K562 (cell line): ENCODE data around the gene GJA4. TPM values are rescaled to one million over a fixed set of nuclear protein-coding genes. Genes with fewer than 3 reads are reported as not detected.

Source experiments
- ATAC-seq: fragments of 200-7000 bp; cut with Tn5 transposase; 3 replicates; pipeline ENCODE4 v1.9.1; 2020; ENCODE audit warnings: moderate library complexity
- BruUV-seq: library from RNA; stranded (reverse); fragments of 400-500 nt; replicated peaks from 2 replicates; lab custom pipeline; 2021; lab: Mats Ljungman, UMichigan
- CTCF ChIA-PET: fragments of 300-600 bp; formaldehyde crosslinking; extraction: SDS; loops from one replicate; lab custom pipeline; 2021; ENCODE audit warnings: low intra/inter-chr PET ratio; lab: Yijun Ruan, JAX
- POLR2A ChIA-PET: fragments of 300-600, 350-650 bp; sonication (Branson Sonifier 250); formaldehyde crosslinking; extraction: SDS; loops from one replicate; lab custom pipeline; 2021; ENCODE audit warnings: antibody characterized with exemption, inconsistent platforms; lab: Yijun Ruan, JAX
- DNase-seq, 4 experiments: peaks; one replicate each; pipeline versions ENCODE4 v3.0.0 to v3.0.0-alpha.2; 2011 to 2018; ENCODE audit warnings: low spot score in 3 of 4, mixed read lengths in 3 of 4; ENCODE audit errors: extremely low read depth in 1 of 4
- FAIRE-seq: peaks from 2 replicates; lab custom pipeline; 2011; peaks lifted over from hg19 to GRCh38; lab: Jason Lieb, UNC
- H2AFZ ChIP-seq: 2 replicates; pipeline ENCODE4 v1.6.0; 2011; ENCODE audit warnings: low read depth, low read length, control low read depth, inconsistent platforms
- H3K27ac ChIP-seq: fragments of 200-600 bp; 3 replicates; pipeline ENCODE4 v1.8.0; 2011; ENCODE audit warnings: low read depth, mild to moderate bottlenecking, control low read depth, inconsistent platforms, low read length, moderate library complexity, mixed read lengths; ENCODE audit errors: extremely low read depth
- H3K27me3 ChIP-seq, 2 experiments: fragments of 300-600 bp in 1 of 2; 2 replicates in 1 of 2; 3 replicates in 1 of 2; pipeline versions ENCODE4 v1.6.0 to v1.8.0; 2011; ENCODE audit warnings: inconsistent platforms in 2 of 2, low read length in 2 of 2, mild to moderate bottlenecking in 1 of 2, mixed read lengths in 1 of 2, moderate library complexity in 1 of 2; ENCODE audit not compliant: control insufficient read depth in 2 of 2, insufficient read depth in 2 of 2
- H3K36me3 ChIP-seq: fragments of 300-600 bp; 3 replicates; pipeline ENCODE4 v1.8.0; 2011; ENCODE audit warnings: mild to moderate bottlenecking, low read length, inconsistent platforms; ENCODE audit not compliant: control insufficient read depth, insufficient read depth
- H3K4me1 ChIP-seq, 2 experiments: fragments of 200-600 bp in 1 of 2; replicated peaks in 1 of 2; 2 replicates in 1 of 2; 3 replicates in 1 of 2; pipeline versions ENCODE4 v1.5.1 to v1.8.0; 2011; ENCODE audit warnings: inconsistent platforms in 2 of 2, low read length in 2 of 2, mild to moderate bottlenecking in 1 of 2, mixed read lengths in 1 of 2, moderate library complexity in 1 of 2; ENCODE audit not compliant: control insufficient read depth in 2 of 2, insufficient read depth in 2 of 2
- H3K4me2 ChIP-seq: 2 replicates; pipeline ENCODE4 v1.6.1; 2011; ENCODE audit warnings: low read length, control low read depth, inconsistent platforms, mixed read lengths; ENCODE audit not compliant: insufficient read depth
- H3K4me3 ChIP-seq: fragments of 200-600 bp; sonication (generic), shearing (Covaris generic); 2 replicates; pipeline ENCODE4 v1.5.1; 2016; ENCODE audit warnings: control low read depth, inconsistent platforms
- H3K79me2 ChIP-seq: fragments of 200-600 bp; 3 replicates; pipeline ENCODE4 v1.8.0; 2011; ENCODE audit warnings: low read length, inconsistent platforms; ENCODE audit not compliant: control insufficient read depth, insufficient read depth
- H3K9ac ChIP-seq, 2 experiments: 2 replicates each; pipeline versions ENCODE4 v1.6.0 to v1.6.1; 2011; ENCODE audit warnings: low read depth in 2 of 2, low read length in 2 of 2, control low read depth in 1 of 2, inconsistent platforms in 1 of 2, mild to moderate bottlenecking in 1 of 2, mixed read lengths in 1 of 2; ENCODE audit not compliant: insufficient read depth in 1 of 2
- H3K9me1 ChIP-seq: one replicate; pipeline ENCODE4 v1.6.0; 2011; ENCODE audit warnings: inconsistent platforms, mild to moderate bottlenecking, low read length, moderate library complexity; ENCODE audit not compliant: control insufficient read depth, insufficient read depth
- H3K9me3 ChIP-seq: replicated peaks from 2 replicates; pipeline ENCODE4 v1.5.1; 2011; ENCODE audit warnings: low read depth, low read length, inconsistent platforms; ENCODE audit not compliant: control insufficient read depth, insufficient read depth
- H4K20me1 ChIP-seq: replicated peaks from 2 replicates; pipeline ENCODE4 v1.6.1; 2011; ENCODE audit warnings: low read length, inconsistent platforms, mixed read lengths; ENCODE audit not compliant: control insufficient read depth, insufficient read depth
- ARID3A ChIP-seq: IDR thresholded peaks from 2 replicates; pipeline ENCODE4 v1.6.1; 2012; ENCODE audit warnings: low read depth, low read length, improper control_type of control experiment, borderline replicate concordance
- ARID4B ChIP-seq: sonication (generic); formaldehyde crosslinking; IDR thresholded peaks from 2 replicates; pipeline ENCODE4 v1.8.0; 2022; ENCODE audit warnings: mild to moderate bottlenecking, missing genetic modification reagents
- CREB1 ChIP-seq, 2 experiments: sonication (generic) in 1 of 2; formaldehyde crosslinking in 1 of 2; IDR thresholded peaks; 2 replicates each; pipeline versions ENCODE4 v1.6.1 to v1.8.0; 2012 to 2022; ENCODE audit warnings: inconsistent platforms in 1 of 2, mild to moderate bottlenecking in 1 of 2, missing genetic modification reagents in 1 of 2, moderate library complexity in 1 of 2
- CTCFL ChIP-seq: IDR thresholded peaks from 2 replicates; pipeline ENCODE4 v1.6.1; 2011; ENCODE audit warnings: borderline replicate concordance, low read depth, mild to moderate bottlenecking, moderate library complexity, low read length; ENCODE audit not compliant: insufficient read depth, poor library complexity, severe bottlenecking
- EHMT2 ChIP-seq: fragments of 450-650 bp; IDR thresholded peaks from 2 replicates; pipeline ENCODE4 v1.6.1; 2018; ENCODE audit warnings: antibody characterized with exemption
- HDAC8 ChIP-seq: fragments of 450-650 bp; IDR thresholded peaks from 2 replicates; pipeline ENCODE4 v1.6.1; 2016; ENCODE audit warnings: mild to moderate bottlenecking, missing genetic modification characterization, moderate library complexity, missing compliant biosample characterization
- KLF13 ChIP-seq: fragments of 450-650 bp; IDR thresholded peaks from 2 replicates; pipeline ENCODE4 v1.6.1; 2016; ENCODE audit warnings: missing genetic modification characterization, low read depth, mild to moderate bottlenecking, missing compliant biosample characterization, moderate library complexity, borderline replicate concordance
- LEF1 ChIP-seq: fragments of 450-650 bp; IDR thresholded peaks from 2 replicates; pipeline ENCODE4 v1.6.1; 2016; ENCODE audit warnings: mild to moderate bottlenecking
- MEF2A ChIP-seq: IDR thresholded peaks from 2 replicates; pipeline ENCODE4 v1.6.1; 2011; ENCODE audit warnings: low read depth, mild to moderate bottlenecking, low read length, moderate library complexity; ENCODE audit not compliant: control insufficient read depth
- SP2 ChIP-seq: IDR thresholded peaks from 2 replicates; pipeline ENCODE4 v1.6.1; 2011; ENCODE audit warnings: mild to moderate bottlenecking, low read depth, low read length, moderate library complexity; ENCODE audit not compliant: poor library complexity, severe bottlenecking; ENCODE audit errors: extremely low read depth
- SRF ChIP-seq, 2 experiments: fragments of 250-450, 450-650 bp in 1 of 2; sonication (Bioruptor Pico) in 1 of 2; sonication (generic) in 1 of 2; formaldehyde crosslinking; IDR thresholded peaks; 2 replicates each; pipeline versions ENCODE4 v1.5.0 to v1.5.1; 2020 to 2022; ENCODE audit warnings: mild to moderate bottlenecking in 1 of 2, missing genetic modification reagents in 1 of 2
- ZKSCAN1 ChIP-seq: fragments of 150-350 bp; IDR thresholded peaks from 2 replicates; pipeline ENCODE4 v1.6.1; 2016; ENCODE audit warnings: low read depth, low read length
- ZNF184 ChIP-seq: sonication (generic); formaldehyde crosslinking; IDR thresholded peaks from 2 replicates; pipeline ENCODE4 v1.5.0; 2020; ENCODE audit warnings: missing genetic modification reagents
- ZNF253 ChIP-seq: fragments of 250-450 bp; sonication (Bioruptor Pico); conservative IDR thresholded peaks from 2 replicates; pipeline ENCODE4 v1.6.1; 2021; ENCODE audit warnings: mild to moderate bottlenecking
- ZNF707 ChIP-seq: fragments of 250-450 bp; sonication (Bioruptor Pico); conservative IDR thresholded peaks from 2 replicates; pipeline ENCODE4 v1.8.0; 2022; ENCODE audit warnings: inconsistent platforms, mild to moderate bottlenecking, moderate library complexity
- WGBS: fragments of 100-300 bp; shearing (Covaris generic); methylation state at CpG from one replicate; pipeline ENCODE4 v1.1.6; 2016; ENCODE audit warnings: low coverage, mixed read lengths; ENCODE audit not compliant: insufficient coverage; ENCODE audit errors: missing lambda C conversion rate; 5-methylcytosine and 5-hydroxymethylcytosine counted together
- in situ Hi-C: fragments of 300-500 bp; cut with MboI; formaldehyde crosslinking; loops from 4 replicates; pipeline ENCODE4 v1.15.0; 2018; ENCODE audit warnings: inconsistent platforms, mixed read lengths
- intact Hi-C: fragments of 100-400 bp; cut with micrococcal nuclease; formaldehyde crosslinking; loops from 2 replicates; pipeline ENCODE4 v1.14.2; 2022
- polyA plus RNA-seq, 8 experiments: library from polyadenylated mRNA; depleted of rRNA in 4 of 8; stranded (reverse) in 5 of 8; unstranded in 3 of 8; fragments of >200 nt; fragmentation: Nextera tagmentation in 2 of 8; fragmentation: Illumina TruSeq in 1 of 8; extraction: Ambion mirVana in 2 of 8; extraction: Trizol in 1 of 8; gene quantifications; 2 replicates each; pipeline versions ENCODE4 v1.2.1 to v1.2.3, GENCODE V29; 2011 to 2014; ENCODE audit warnings: inconsistent platforms in 1 of 8, missing spikeins in 1 of 8
- total RNA-seq, 7 experiments: library from RNA; depleted of rRNA in 6 of 7; stranded (reverse); fragments of >200 nt in 6 of 7; fragmentation: Illumina TruSeq in 2 of 7; extraction: Trizol in 2 of 7; gene quantifications; 2 replicates each; pipeline versions ENCODE4 v1.2.1 to v1.2.3, GENCODE V29; 2011 to 2021; ENCODE audit warnings: low replicate concordance in 1 of 7

GJA4 gene
- total and polyA plus RNA-seq, 9 of the 15 experiments (the other 6 are each of a cell fraction or from before 2014, with no cell fraction given) = 0.16 to 0.24 TPM; not detected in 7

GRCh38 chr1:34747638-34747941, 45.2 kb upstream of the GJA4 start:
- BruUV-seq = no TSS peak
- ATAC-seq (no peak), FAIRE-seq (no peak), DNase-seq (no peak)
- Histone ChIP-seq H2AFZ (no peak overlapping the region), H3K79me2 (no peaks in the 10 kb centered on the region), H4K20me1 (peaks cover 11% of the 10 kb centered on the region; the same call in 1 of the 2 replicates), H3K9me1 (no peaks in the 10 kb centered on the region), H3K27ac (no peak overlapping the region), H3K9me3 (no peaks in the 10 kb centered on the region), H3K4me1 (no peaks in the 10 kb centered on the region), H3K4me2 (no peak overlapping the region), H3K36me3 (no peaks in the 10 kb centered on the region), H3K4me3 (no peak overlapping the region), H3K27me3 (peaks cover 6 to 15% of the 10 kb centered on the region in 2 experiments; a peak in 2 of 5 replicates), H3K9ac (no peak overlapping the region)
- in situ Hi-C loops (loop anchor here (10.0 kb wide), 1 partner anchor 1113 kb away; no protein-coding TSS in a partner anchor), intact Hi-C loops (no loop called here)
- 0% methylated on average over 4 of the region's 6 CpGs for WGBS
- CTCF ChIA-PET = no interaction called here
- POLR2A ChIA-PET = no interaction called here
- TF ChIP-seq HDAC8 (tag) (no peak), ARID3A (no peak), ARID4B (CRISPR knock-in tag) (no peak), CREB1 (IDR thresholded peaks at IDR 0.05) (no peak), CREB1 (CRISPR knock-in tag; IDR thresholded peaks at IDR 0.05) (no peak), ZNF184 (CRISPR knock-in tag) (no peak), CTCFL (no peak), EHMT2 (no peak), SP2 (no peak), SRF (CRISPR knock-in tag; IDR thresholded peaks at IDR 0.05) (no peak), LEF1 (no peak), KLF13 (tag) (no peak), ZKSCAN1 (no peak), ZNF707 (CRISPR knock-in tag) (no peak), MEF2A (no peak), ZNF253 (no peak)
